ENCODE results near the gene RELCH.

RELCH gene

GRCh38 chr18:62249478-62250097, 62.5 kb downstream of the RELCH start:
- peak; percentile 58 for DNase-seq (ENCODE audit: low read depth)

- DNase-seq (ENCODE audit: low read depth) = no peak
Measured at GRCh38 chr18:62250475-62250874, 63.4 kb downstream of the RELCH start.

- DNase-seq (ENCODE audit: low read depth) = no peak
Measured at GRCh38 chr18:62258093-62258492, 71.0 kb downstream of the RELCH start.

GRCh38 chr18:62258616-62259015, 71.6 kb downstream of the RELCH start:
- no peak for DNase-seq (ENCODE audit: low read depth)

- DNase-seq (ENCODE audit: low read depth) = no peak
Measured at GRCh38 chr18:62262061-62262460, 75.0 kb downstream of the RELCH start.

GRCh38 chr18:62264984-62265383, 77.9 kb downstream of the RELCH start:
- no peak for DNase-seq (ENCODE audit: low read depth)

GRCh38 chr18:62277045-62277444, 90.0 kb downstream of the RELCH start:
- no peak for DNase-seq (ENCODE audit: low read depth)

- DNase-seq (ENCODE audit: low read depth) = no peak
Measured at GRCh38 chr18:62279561-62279960, 92.5 kb downstream of the RELCH start.

GRCh38 chr18:62280058-62280457, 93.0 kb downstream of the RELCH start:
- DNase-seq (ENCODE audit: low read depth) = no peak

GRCh38 chr18:62280786-62281185, 93.7 kb downstream of the RELCH start:
- DNase-seq (ENCODE audit: low read depth) = no peak

- no peak for DNase-seq (ENCODE audit: low read depth)
Measured at GRCh38 chr18:62281684-62282083, 94.6 kb downstream of the RELCH start.

- DNase-seq (ENCODE audit: low read depth) = no peak
Measured at GRCh38 chr18:62282188-62282629, 95.2 kb downstream of the RELCH start.

- DNase-seq (ENCODE audit: low read depth) = no peak
Measured at GRCh38 chr18:62284637-62285036, 97.6 kb downstream of the RELCH start.

- no peak for DNase-seq (ENCODE audit: low read depth)
Measured at GRCh38 chr18:62285281-62285680, 98.2 kb downstream of the RELCH start.

GRCh38 chr18:62287781-62288664, 101.0 kb downstream of the RELCH start:
- DNase-seq (ENCODE audit: low read depth) = no peak

- DNase-seq (ENCODE audit: low read depth) = no peak
Measured at GRCh38 chr18:62288665-62289008, 101.6 kb downstream of the RELCH start.

- DNase-seq (ENCODE audit: low read depth) = no peak
Measured at GRCh38 chr18:62289047-62289446, 102.0 kb downstream of the RELCH start.

- no peak for DNase-seq (ENCODE audit: low read depth)
Measured at GRCh38 chr18:62294073-62294472, 107.0 kb downstream of the RELCH start.

- no peak for DNase-seq (ENCODE audit: low read depth)
Measured at GRCh38 chr18:62300359-62300963, 113.4 kb downstream of the RELCH start.

- DNase-seq (ENCODE audit: low read depth) = no peak
Measured at GRCh38 chr18:62301322-62301721, 114.3 kb downstream of the RELCH start.

GRCh38 chr18:62312851-62313250, 125.8 kb downstream of the RELCH start:
- no peak for DNase-seq (ENCODE audit: low read depth)

GRCh38 chr18:62318228-62319180, 131.4 kb downstream of the RELCH start:
- DNase-seq (ENCODE audit: low read depth) = no peak
